ENCODE results near the gene CALHM3. TPM values are rescaled to one million over a fixed set of nuclear protein-coding genes. Genes with fewer than 3 reads are reported as not detected.

CALHM3 gene
- total and polyA plus RNA-seq, 2 donors from 2014 or later, result not detected

DNA sequence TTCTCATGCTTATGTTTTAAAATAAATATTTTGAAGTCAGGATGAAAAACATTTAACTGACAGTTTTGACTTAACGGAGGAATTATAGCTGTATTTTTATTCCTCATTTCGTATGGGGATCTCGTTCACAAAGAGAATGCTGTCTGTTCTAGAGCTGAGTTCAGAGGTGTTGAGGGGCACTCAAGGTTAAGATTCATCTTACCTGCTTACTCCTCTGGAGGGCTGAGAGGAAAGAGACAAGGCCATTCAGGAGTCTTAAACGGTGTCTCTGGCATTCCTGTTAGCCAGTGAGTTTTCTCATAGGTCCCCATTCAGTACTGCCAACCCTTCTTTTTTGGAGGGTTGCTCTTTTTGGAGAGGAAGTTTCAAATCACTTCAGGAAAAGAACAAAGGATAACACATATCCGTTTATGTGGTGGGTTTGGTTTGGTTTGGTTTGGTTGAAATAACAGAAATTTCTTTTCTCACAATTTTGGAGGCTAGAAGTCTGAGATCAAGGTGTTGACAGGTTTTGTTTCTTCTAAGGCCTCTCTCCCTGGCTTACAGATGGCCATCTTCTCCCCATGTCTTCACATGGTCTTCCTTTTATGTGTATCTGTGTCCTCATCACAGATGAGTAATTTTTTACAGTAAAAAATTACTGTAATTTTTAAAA lies 49.9 kb downstream of the CALHM3 start:
- Histone ChIP-seq H3K27me3 (ENCODE audit: control insufficient read depth, insufficient read depth, low read length) (no peaks in the 10 kb centered on the region), H3K9ac (ENCODE audit: low read length in 3 of 3) (no peak overlapping the region), H3K4me3 (ENCODE audit: low read length in 3 of 3) (no peak overlapping the region), H3K9me3 (ENCODE audit: control insufficient read depth in 2 of 3, insufficient read depth in 1 of 3, low read length in 3 of 3) (no peaks in the 10 kb centered on the region), H3K4me1 (ENCODE audit: control insufficient read depth in 2 of 3, insufficient read depth in 2 of 3, low read depth in 1 of 3, low read length in 3 of 3) (no peaks in the 10 kb centered on the region), H3K36me3 (ENCODE audit: control insufficient read depth in 2 of 3, insufficient read depth in 3 of 3, low read length in 3 of 3) (peaks cover 5 to 32% (median 30%) of the 10 kb centered on the region in 3 donors), H3K27ac (ENCODE audit: low read depth in 2 of 2, low read length in 2 of 2) (no peak overlapping the region)
- DNase-seq (no peak), FAIRE-seq (no peak)
- intact Hi-C loops (cut with DNase I), result no loop called here
- TF ChIP-seq, protein P1, sequence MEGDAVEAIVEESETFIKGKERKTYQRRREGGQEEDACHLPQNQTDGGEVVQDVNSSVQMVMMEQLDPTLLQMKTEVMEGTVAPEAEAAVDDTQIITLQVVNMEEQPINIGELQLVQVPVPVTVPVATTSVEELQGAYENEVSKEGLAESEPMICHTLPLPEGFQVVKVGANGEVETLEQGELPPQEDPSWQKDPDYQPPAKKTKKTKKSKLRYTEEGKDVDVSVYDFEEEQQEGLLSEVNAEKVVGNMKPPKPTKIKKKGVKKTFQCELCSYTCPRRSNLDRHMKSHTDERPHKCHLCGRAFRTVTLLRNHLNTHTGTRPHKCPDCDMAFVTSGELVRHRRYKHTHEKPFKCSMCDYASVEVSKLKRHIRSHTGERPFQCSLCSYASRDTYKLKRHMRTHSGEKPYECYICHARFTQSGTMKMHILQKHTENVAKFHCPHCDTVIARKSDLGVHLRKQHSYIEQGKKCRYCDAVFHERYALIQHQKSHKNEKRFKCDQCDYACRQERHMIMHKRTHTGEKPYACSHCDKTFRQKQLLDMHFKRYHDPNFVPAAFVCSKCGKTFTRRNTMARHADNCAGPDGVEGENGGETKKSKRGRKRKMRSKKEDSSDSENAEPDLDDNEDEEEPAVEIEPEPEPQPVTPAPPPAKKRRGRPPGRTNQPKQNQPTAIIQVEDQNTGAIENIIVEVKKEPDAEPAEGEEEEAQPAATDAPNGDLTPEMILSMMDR (IDR thresholded peaks at IDR 0.05; ENCODE audit: borderline replicate concordance, extremely low read depth, insufficient read depth), result no peak

DNA sequence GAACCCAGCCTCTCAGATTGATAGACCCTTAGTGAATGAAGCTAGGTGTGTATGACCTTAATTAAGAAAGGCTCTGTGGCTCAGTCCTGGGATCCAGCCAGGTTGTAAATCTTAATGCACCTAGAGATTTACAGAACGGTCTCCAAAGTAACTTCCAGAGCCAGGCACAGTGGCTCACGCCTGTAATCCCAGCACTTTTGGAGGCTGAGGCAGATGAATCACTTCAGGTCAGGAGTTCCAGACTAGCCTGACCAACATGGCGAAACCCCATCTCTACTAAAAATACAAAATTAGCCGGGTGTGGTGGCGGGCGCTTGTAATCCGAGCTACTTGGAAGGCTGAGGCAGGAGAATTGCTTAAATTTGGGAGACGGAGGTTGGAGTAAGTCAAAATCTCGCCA lies 51.2 kb downstream of the CALHM3 start:
- Histone ChIP-seq H3K9me3 (ENCODE audit: control insufficient read depth in 2 of 3, insufficient read depth in 1 of 3, low read length in 3 of 3) (no peaks in the 10 kb centered on the region), H3K27me3 (ENCODE audit: control insufficient read depth, insufficient read depth, low read length) (no peaks in the 10 kb centered on the region)
- intact Hi-C loops (cut with DNase I), result no loop called here

DNA sequence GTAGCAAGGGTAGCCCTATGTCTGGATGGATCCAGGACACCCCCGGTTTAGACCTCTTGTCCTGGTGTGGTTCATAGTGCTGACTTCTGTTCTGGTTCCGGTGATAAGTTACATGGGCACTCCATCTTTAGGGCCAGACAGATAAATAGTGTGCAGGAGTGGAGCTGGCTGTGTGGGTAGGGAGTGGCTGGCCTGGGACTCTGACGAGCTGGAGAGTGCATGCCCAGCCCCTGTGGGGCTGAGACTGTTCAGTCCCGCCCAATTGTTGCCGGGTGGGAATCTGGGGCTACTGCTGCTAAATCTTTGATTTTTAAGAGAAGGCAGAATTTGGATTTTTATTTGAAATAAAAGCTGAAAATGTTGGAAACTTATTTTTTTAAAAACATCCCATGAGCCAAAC lies 55.3 kb downstream of the CALHM3 start:
- Histone ChIP-seq H3K27me3 (ENCODE audit: control insufficient read depth, insufficient read depth, low read length) (no peaks in the 10 kb centered on the region), H3K4me1 (ENCODE audit: control insufficient read depth in 2 of 3, insufficient read depth in 2 of 3, low read depth in 1 of 3, low read length in 3 of 3) (no peaks in the 10 kb centered on the region), H3K4me3 (ENCODE audit: low read length in 3 of 3) (no peak overlapping the region), H3K36me3 (ENCODE audit: control insufficient read depth in 2 of 3, insufficient read depth in 3 of 3, low read length in 3 of 3) (peaks cover 12 to 46% (median 25%) of the 10 kb centered on the region in 3 donors), H3K27ac (ENCODE audit: low read depth in 2 of 2, low read length in 2 of 2) (no peak overlapping the region), H3K9ac (ENCODE audit: low read length in 3 of 3) (no peak overlapping the region), H3K9me3 (ENCODE audit: control insufficient read depth in 2 of 3, insufficient read depth in 1 of 3, low read length in 3 of 3) (no peaks in the 10 kb centered on the region)
- intact Hi-C loops (cut with DNase I), result no loop called here
- FAIRE-seq (no peak), DNase-seq (no peak)
- TF ChIP-seq, protein P1 (IDR thresholded peaks at IDR 0.05; ENCODE audit: borderline replicate concordance, extremely low read depth, insufficient read depth), result no peak

More for the DNA sequence above, 51.2 kb downstream of the CALHM3 start:
- Histone ChIP-seq H3K27ac (ENCODE audit: low read depth in 2 of 2, low read length in 2 of 2) (no peak overlapping the region), H3K9ac (ENCODE audit: low read length in 3 of 3) (no peak overlapping the region), H3K4me3 (ENCODE audit: low read length in 3 of 3) (no peak overlapping the region), H3K4me1 (ENCODE audit: control insufficient read depth in 2 of 3, insufficient read depth in 2 of 3, low read depth in 1 of 3, low read length in 3 of 3) (no peaks in the 10 kb centered on the region), H3K36me3 (ENCODE audit: control insufficient read depth in 2 of 3, insufficient read depth in 3 of 3, low read length in 3 of 3) (peaks cover 9 to 39% (median 35%) of the 10 kb centered on the region in 3 donors)
- TF ChIP-seq, protein P1 (IDR thresholded peaks at IDR 0.05; ENCODE audit: borderline replicate concordance, extremely low read depth, insufficient read depth), result no peak
- DNase-seq, result no peak
- FAIRE-seq, result no peak

Other genes with a start within 250 kb of the CALHM3 start
- gene RPEL1, start 233.4 kb downstream of the CALHM3 start, total RNA-seq, result not detected
- not detected for gene RPEL1, start 233.4 kb downstream of the CALHM3 start, polyA plus RNA-seq (ENCODE audit: insufficient read depth, low read depth, low replicate concordance)
- gene INA, start 202.1 kb downstream of the CALHM3 start, total RNA-seq, result 0.16 TPM
- gene INA, start 202.1 kb downstream of the CALHM3 start, polyA plus RNA-seq (ENCODE audit: insufficient read depth, low read depth, low replicate concordance), result not detected
- gene PCGF6, start 128.1 kb downstream of the CALHM3 start, total RNA-seq, result 6.3 TPM
- 3.0 TPM for gene PCGF6, start 128.1 kb downstream of the CALHM3 start, polyA plus RNA-seq (ENCODE audit: insufficient read depth, low read depth, low replicate concordance)
- 2.5 TPM for gene TAF5, start 111.3 kb downstream of the CALHM3 start, total RNA-seq
- gene TAF5, start 111.3 kb downstream of the CALHM3 start, polyA plus RNA-seq (ENCODE audit: insufficient read depth, low read depth, low replicate concordance), result 1.5 TPM
- gene ATP5MK, start 82.8 kb downstream of the CALHM3 start, total RNA-seq, result 265 TPM
- gene ATP5MK, start 82.8 kb downstream of the CALHM3 start, polyA plus RNA-seq (ENCODE audit: insufficient read depth, low read depth, low replicate concordance), result 1,143 TPM
- gene PDCD11, start 82.6 kb downstream of the CALHM3 start, total RNA-seq, result 24.9 TPM
- 8.7 TPM for gene PDCD11, start 82.6 kb downstream of the CALHM3 start, polyA plus RNA-seq (ENCODE audit: insufficient read depth, low read depth, low replicate concordance)
- gene CALHM2, start 26.9 kb downstream of the CALHM3 start, total RNA-seq, result 26.0 TPM
- 8.0 TPM for gene CALHM2, start 26.9 kb downstream of the CALHM3 start, polyA plus RNA-seq (ENCODE audit: insufficient read depth, low read depth, low replicate concordance)
- gene CALHM1, start 20.3 kb downstream of the CALHM3 start, total RNA-seq, result not detected
- not detected for gene CALHM1, start 20.3 kb downstream of the CALHM3 start, polyA plus RNA-seq (ENCODE audit: insufficient read depth, low read depth, low replicate concordance)
- 1.2 TPM for gene NEURL1, start 14.5 kb upstream of the CALHM3 start, total RNA-seq
- gene NEURL1, start 14.5 kb upstream of the CALHM3 start, polyA plus RNA-seq (ENCODE audit: insufficient read depth, low read depth, low replicate concordance), result 1.2 TPM

Measured in kidney (tissue), 14 donors.